Measurements from ENCODE around the gene SYT5. TPM values are rescaled to one million over a fixed set of nuclear protein-coding genes. Genes with fewer than 3 reads are reported as not detected.

The SYT5 gene
- total and polyA plus RNA-seq, 10 of the 15 experiments (the other 5 are each of a cell fraction or from before 2014, with no cell fraction given) = 0.04 to 0.79 (median 0.26) TPM; not detected in 7

GRCh38 chr19:55216461-55217198 is 36.5 kb upstream of the SYT5 start:
- Histone ChIP-seq H2AFZ (ENCODE audit: control insufficient read depth, low read depth, low read length) (no peak overlapping the region), H3K9me3 (replicated peaks; ENCODE audit: control insufficient read depth, insufficient read depth, low read length) (peaks cover 3% of the 10 kb centered on the region; the same call in 1 of the 3 replicates), H3K4me2 (ENCODE audit: control insufficient read depth, insufficient read depth) (no peak overlapping the region), H3K79me2 (ENCODE audit: control insufficient read depth, insufficient read depth, low read length) (no peaks in the 10 kb centered on the region), H3K27me3 (replicated peaks in 1 of 2; ENCODE audit: control insufficient read depth in 2 of 2, insufficient read depth in 2 of 2, low read length in 1 of 2) (no peaks in the 10 kb centered on the region), H3K9ac (ENCODE audit: control insufficient read depth, insufficient read depth, low read length) (no peak overlapping the region), H3K4me3 (no peak overlapping the region; the same call in 1 of the 2 replicates), H3K27ac (ENCODE audit: control insufficient read depth, insufficient read depth) (no peak overlapping the region), H4K20me1 (ENCODE audit: control insufficient read depth, insufficient read depth) (no peaks in the 10 kb centered on the region), H3K36me3 (ENCODE audit: control insufficient read depth in 2 of 2, insufficient read depth in 2 of 2, low read length in 1 of 2) (no peaks in the 10 kb centered on the region), H3K4me1 (ENCODE audit: control insufficient read depth, insufficient read depth, low read length) (no peaks in the 10 kb centered on the region)
- ChIA-PET RAD21 (ENCODE audit: unreplicated experiment) (no interaction called here), CTCF (interaction anchor here (0.7 to 1.0 kb wide), 2 partner anchors 287 to 338 kb away, joined by 3 read pairs; no protein-coding TSS in a partner anchor), POLR2A (interaction anchor here (1.1 kb wide), 1 partner anchor 260 kb away, joined by 3 read pairs; the partner anchor contains the start of gene ZNF628), SMC1A (ENCODE audit: uncharacterized antibody, unreplicated experiment) (no interaction called here)
- 23% methylated on average over 36 of the region's 36 CpGs for WGBS (ENCODE audit: insufficient coverage, insufficient replicate concordance, low lambda C conversion rate, missing lambda C conversion rate)
- no TSS peak for BruUV-seq (replicated peaks)
- FAIRE-seq (no peak), DNase-seq (ENCODE audit: low read depth, low spot score) (no peak), ATAC-seq (peak; percentile 70)
- in situ Hi-C loops (cut with MboI) = no loop called here
- TF ChIP-seq KDM1A (IDR thresholded peaks at IDR 0.05; ENCODE audit: borderline replicate concordance) (no peak), CREB1 (IDR thresholded peaks at IDR 0.05; ENCODE audit: low read depth) (no peak), HCFC1 (IDR thresholded peaks at IDR 0.05; ENCODE audit: low read length) (no peak), IRF4 (IDR thresholded peaks at IDR 0.05; ENCODE audit: low read depth, low read length) (no peak), SMC3 (IDR thresholded peaks at IDR 0.05; ENCODE audit: borderline replicate concordance, low read length) (peak; percentile 11; the same call in 1 of the 2 replicates), RUNX3 (IDR thresholded peaks at IDR 0.05; ENCODE audit: low read length) (peak; percentile 56), SP1 (IDR thresholded peaks at IDR 0.05; ENCODE audit: low read depth, low read length) (peak; percentile 86), SMARCA5 (IDR thresholded peaks at IDR 0.05) (no peak), FOS (IDR thresholded peaks at IDR 0.05; ENCODE audit: borderline replicate concordance, extremely low read depth, insufficient read length) (no peak), SPI1 (IDR thresholded peaks at IDR 0.05; ENCODE audit: borderline replicate concordance, insufficient read depth, low read depth, low read length) (0 out of 2 replicates have a peak, but pooled peaks have one; percentile 9), REST (IDR thresholded peaks at IDR 0.05; ENCODE audit: low read depth, low read length) (peak; percentile 94), GABPA (IDR thresholded peaks at IDR 0.05; ENCODE audit: low read depth) (no peak), EGR1 (IDR thresholded peaks at IDR 0.05; ENCODE audit: borderline replicate concordance in 1 of 2, low read depth in 2 of 2, low read length in 2 of 2) (no peak)
- intact Hi-C loops (cut with micrococcal nuclease; ENCODE audit: unreplicated experiment) = no loop called here
